ENCODE results near the gene IFI30. TPM values are rescaled to one million over a fixed set of nuclear protein-coding genes. Genes with fewer than 3 reads are reported as not detected.

The IFI30 gene
- total RNA-seq, 1 experiment from 2014 or later = 416 TPM

GRCh38 chr19:18223860-18224524 is 50.4 kb downstream of the IFI30 start:
- no peaks in the 10 kb centered on the region for H3K79me2 ChIP-seq (ENCODE audit: low read length)
- peak; percentile 64 for DNase-seq
- peaks cover 4% of the 10 kb centered on the region; the same call in 1 of the 2 replicates for H4K20me1 ChIP-seq (ENCODE audit: insufficient read depth, low read depth, low read length)
- H3K4me2 ChIP-seq (ENCODE audit: low read depth, low read length, poor library complexity, severe bottlenecking) = no peak overlapping the region
- H3K9me2 ChIP-seq (replicated peaks; ENCODE audit: insufficient read depth, low read length) = no peaks in the 10 kb centered on the region
- no peak overlapping the region for H2AFZ ChIP-seq (ENCODE audit: low read length)
- no peak overlapping the region for H3K4me3 ChIP-seq (ENCODE audit: low read length)
- H3K4me1 ChIP-seq (ENCODE audit: low read length) = peaks cover 16% of the 10 kb centered on the region
- H3K9ac ChIP-seq (ENCODE audit: low read length) = no peak overlapping the region
- H3K27ac ChIP-seq (ENCODE audit: low read length) = no peak overlapping the region
- H3K9me3 ChIP-seq (ENCODE audit: low read length) = no peaks in the 10 kb centered on the region
- no peaks in the 10 kb centered on the region for H3K27me3 ChIP-seq (ENCODE audit: low read length)
- no peaks in the 10 kb centered on the region for H3K36me3 ChIP-seq (ENCODE audit: insufficient read depth, low read length)

- Histone ChIP-seq H3K9me2 (replicated peaks; ENCODE audit: insufficient read depth, low read length) (no peaks in the 10 kb centered on the region), H3K36me3 (ENCODE audit: insufficient read depth, low read length) (no peaks in the 10 kb centered on the region), H3K4me2 (ENCODE audit: low read depth, low read length, poor library complexity, severe bottlenecking) (no peak overlapping the region), H3K4me1 (ENCODE audit: low read length) (peaks cover 16% of the 10 kb centered on the region), H3K27ac (ENCODE audit: low read length) (no peak overlapping the region), H3K9ac (ENCODE audit: low read length) (no peak overlapping the region), H4K20me1 (ENCODE audit: insufficient read depth, low read depth, low read length) (peaks cover 4% of the 10 kb centered on the region; the same call in 1 of the 2 replicates), H2AFZ (ENCODE audit: low read length) (no peak overlapping the region), H3K4me3 (ENCODE audit: low read length) (no peak overlapping the region), H3K27me3 (ENCODE audit: low read length) (no peaks in the 10 kb centered on the region), H3K79me2 (ENCODE audit: low read length) (no peaks in the 10 kb centered on the region), H3K9me3 (ENCODE audit: low read length) (no peaks in the 10 kb centered on the region)
- peak; percentile 91 for DNase-seq
Measured at GRCh38 chr19:18224525-18225354, 51.1 kb downstream of the IFI30 start.

GRCh38 chr19:18225355-18225701 is 51.7 kb downstream of the IFI30 start:
- Histone ChIP-seq H3K4me2 (ENCODE audit: low read depth, low read length, poor library complexity, severe bottlenecking) (no peak overlapping the region), H3K27ac (ENCODE audit: low read length) (no peak overlapping the region), H4K20me1 (ENCODE audit: insufficient read depth, low read depth, low read length) (peaks cover 4% of the 10 kb centered on the region; the same call in 1 of the 2 replicates), H3K27me3 (ENCODE audit: low read length) (no peaks in the 10 kb centered on the region), H3K4me1 (ENCODE audit: low read length) (peaks cover 16% of the 10 kb centered on the region), H3K4me3 (ENCODE audit: low read length) (no peak overlapping the region), H3K9me3 (ENCODE audit: low read length) (no peaks in the 10 kb centered on the region), H3K79me2 (ENCODE audit: low read length) (no peaks in the 10 kb centered on the region), H3K9me2 (replicated peaks; ENCODE audit: insufficient read depth, low read length) (no peaks in the 10 kb centered on the region), H2AFZ (ENCODE audit: low read length) (no peak overlapping the region), H3K9ac (ENCODE audit: low read length) (no peak overlapping the region), H3K36me3 (ENCODE audit: insufficient read depth, low read length) (no peaks in the 10 kb centered on the region)
- no peak for DNase-seq

- Histone ChIP-seq H3K27ac (ENCODE audit: low read length) (no peak within 1 kb of the TSS), H3K4me1 (ENCODE audit: low read length) (peaks cover 16% of the 10 kb centered on the region), H3K27me3 (ENCODE audit: low read length) (no peaks in the 10 kb centered on the region), H3K4me3 (ENCODE audit: low read length) (no peak within 1 kb of the TSS), H3K79me2 (ENCODE audit: low read length) (no peaks in the 10 kb centered on the region), H3K4me2 (ENCODE audit: low read depth, low read length, poor library complexity, severe bottlenecking) (no peak within 1 kb of the TSS), H4K20me1 (ENCODE audit: insufficient read depth, low read depth, low read length) (peaks cover 4% of the 10 kb centered on the region; the same call in 1 of the 2 replicates), H3K9ac (ENCODE audit: low read length) (no peak within 1 kb of the TSS), H2AFZ (ENCODE audit: low read length) (no peak within 1 kb of the TSS), H3K9me2 (replicated peaks; ENCODE audit: insufficient read depth, low read length) (no peaks in the 10 kb centered on the region), H3K36me3 (ENCODE audit: insufficient read depth, low read length) (no peaks in the 10 kb centered on the region), H3K9me3 (ENCODE audit: low read length) (no peaks in the 10 kb centered on the region)
- peak; percentile 57 for DNase-seq
Measured at GRCh38 chr19:18225702-18226468, 52.3 kb downstream of the IFI30 start, which contains the start of gene PDE4C. Gene PDE4C (minus strand): TSS chr19:18226438. CDS start chr19:18226415, 23 bp downstream.

- no peaks in the 10 kb centered on the region for H3K79me2 ChIP-seq (ENCODE audit: low read length)
- no peaks in the 10 kb centered on the region for H3K9me3 ChIP-seq (ENCODE audit: low read length)
- H3K4me1 ChIP-seq (ENCODE audit: low read length) = peaks cover 27% of the 10 kb centered on the region
- H4K20me1 ChIP-seq (ENCODE audit: insufficient read depth, low read depth, low read length) = peaks cover 4% of the 10 kb centered on the region; the same call in 1 of the 2 replicates
- no peaks in the 10 kb centered on the region for H3K36me3 ChIP-seq (ENCODE audit: insufficient read depth, low read length)
- peak; percentile 50 for DNase-seq
- H3K27me3 ChIP-seq (ENCODE audit: low read length) = no peaks in the 10 kb centered on the region
- H3K4me2 ChIP-seq (ENCODE audit: low read depth, low read length, poor library complexity, severe bottlenecking) = no peak overlapping the region
- H3K9me2 ChIP-seq (replicated peaks; ENCODE audit: insufficient read depth, low read length) = no peaks in the 10 kb centered on the region
- H3K4me3 ChIP-seq (ENCODE audit: low read length) = no peak overlapping the region
- no peak overlapping the region for H3K9ac ChIP-seq (ENCODE audit: low read length)
- no peak overlapping the region for H3K27ac ChIP-seq (ENCODE audit: low read length)
- no peak overlapping the region for H2AFZ ChIP-seq (ENCODE audit: low read length)
Measured at GRCh38 chr19:18226956-18227780, 53.6 kb downstream of the IFI30 start.

Small RNAs within 50 kb of the gene (small RNA-seq; reads per million reads assigned to genes)
- 0.12 reads per million for gene IFI30

Other genes with a start within 250 kb of the IFI30 start
- gene CCDC124, start 240.8 kb upstream of the IFI30 start, total RNA-seq (2014; rRNA removed; shearing (Covaris generic); ENCODE audit: low replicate concordance) = 13.9 and 51.6 TPM in 2 replicates
- not detected in 2 replicates for gene KCNN1, start 206.7 kb upstream of the IFI30 start, total RNA-seq (2014; rRNA removed; shearing (Covaris generic); ENCODE audit: low replicate concordance)
- gene ARRDC2, start 165.6 kb upstream of the IFI30 start, total RNA-seq (2014; rRNA removed; shearing (Covaris generic); ENCODE audit: low replicate concordance) = 12.3 and 46.8 TPM in 2 replicates
- 6.1 and 9.6 TPM in 2 replicates for gene IL12RB1, start 86.9 kb upstream of the IFI30 start, total RNA-seq (2014; rRNA removed; shearing (Covaris generic); ENCODE audit: low replicate concordance)
- 7.7 and 17.9 TPM in 2 replicates for gene MAST3, start 76.0 kb upstream of the IFI30 start, total RNA-seq (2014; rRNA removed; shearing (Covaris generic); ENCODE audit: low replicate concordance)
- gene PIK3R2, start 20.6 kb upstream of the IFI30 start, total RNA-seq (2014; rRNA removed; shearing (Covaris generic); ENCODE audit: low replicate concordance) = 5.1 and 5.7 TPM in 2 replicates
- gene MPV17L2, start 19.4 kb downstream of the IFI30 start, total RNA-seq (2014; rRNA removed; shearing (Covaris generic); ENCODE audit: low replicate concordance) = 17.0 and 24.2 TPM in 2 replicates
- 2.5 and 6.2 TPM in 2 replicates for gene RAB3A, start 30.2 kb downstream of the IFI30 start, total RNA-seq (2014; rRNA removed; shearing (Covaris generic); ENCODE audit: low replicate concordance)
- gene PDE4C, start 52.6 kb downstream of the IFI30 start, total RNA-seq (2014; rRNA removed; shearing (Covaris generic); ENCODE audit: low replicate concordance) = not detected in 2 replicates
- gene IQCN, start 100.6 kb downstream of the IFI30 start, total RNA-seq (2014; rRNA removed; shearing (Covaris generic); ENCODE audit: low replicate concordance) = 0.37 and 0.87 TPM in 2 replicates
- gene JUND, start 107.8 kb downstream of the IFI30 start, total RNA-seq (2014; rRNA removed; shearing (Covaris generic); ENCODE audit: low replicate concordance) = 69.5 and 274 TPM in 2 replicates
- 198 and 359 TPM in 2 replicates for gene LSM4, start 149.3 kb downstream of the IFI30 start, total RNA-seq (2014; rRNA removed; shearing (Covaris generic); ENCODE audit: low replicate concordance)
- 10.7 and 13.6 TPM in 2 replicates for gene PGPEP1, start 166.8 kb downstream of the IFI30 start, total RNA-seq (2014; rRNA removed; shearing (Covaris generic); ENCODE audit: low replicate concordance)
- gene GDF15, start 212.3 kb downstream of the IFI30 start, total RNA-seq (2014; rRNA removed; shearing (Covaris generic); ENCODE audit: low replicate concordance) = 0.97 TPM in 1 of 2 replicates, not detected in the other
- 1.6 and 2.2 TPM in 2 replicates for gene LRRC25, start 223.8 kb downstream of the IFI30 start, total RNA-seq (2014; rRNA removed; shearing (Covaris generic); ENCODE audit: low replicate concordance)
- 22.5 and 73.2 TPM in 2 replicates for gene SSBP4, start 245.6 kb downstream of the IFI30 start, total RNA-seq (2014; rRNA removed; shearing (Covaris generic); ENCODE audit: low replicate concordance)

Data from Karpas-422 (cell line).